ENCODE measurements around the gene NCAPH2.

GRCh38 chr22:50522806-50523438, 14.9 kb downstream of the NCAPH2 start:
- TF ChIP-seq CTCF (IDR thresholded peaks at IDR 0.05) (no peak), POLR2A (IDR thresholded peaks at IDR 0.05) (no peak), EP300 (IDR thresholded peaks at IDR 0.05; ENCODE audit: low read depth) (no peak)
